GM12878 (cell line): Measurements from ENCODE around the gene DNMBP. TPM values are rescaled to one million over a fixed set of nuclear protein-coding genes. Genes with fewer than 3 reads are reported as not detected.

ENCODE experiments used
- ATAC-seq: fragments of 200-7000 bp; cut with Tn5 transposase; 3 replicates; pipeline ENCODE4 v1.9.1; 2020; ENCODE audit warnings: mild to moderate bottlenecking, moderate library complexity
- BruUV-seq: library from RNA; stranded (reverse); fragments of 400-500 nt; replicated peaks from 2 replicates; lab custom pipeline; 2021; lab: Mats Ljungman, UMichigan
- CTCF ChIA-PET: fragments of 300-600 bp; sonication (Branson Sonifier 250); formaldehyde crosslinking; extraction: SDS; loops from one replicate; lab custom pipeline; 2021; ENCODE audit warnings: inconsistent platforms; lab: Yijun Ruan, JAX
- POLR2A ChIA-PET: fragments of 350-600 bp; formaldehyde crosslinking; extraction: SDS; loops from one replicate; lab custom pipeline; 2021; ENCODE audit warnings: inconsistent platforms; lab: Charles Lee
- RAD21 ChIA-PET: fragments of 300-600 bp; sonication (Branson Sonifier 250); formaldehyde crosslinking; loops from one replicate; lab custom pipeline; 2023; ENCODE audit warnings: antibody characterized with exemption; ENCODE audit not compliant: unreplicated experiment; lab: Charles Lee
- SMC1A ChIA-PET: fragments of 300-600 bp; sonication (Branson Sonifier 250); formaldehyde crosslinking; loops from one replicate; lab custom pipeline; 2023; ENCODE audit not compliant: unreplicated experiment, uncharacterized antibody; lab: Charles Lee
- DNase-seq: peaks from one replicate; pipeline ENCODE4 v3.0.0-alpha.2; 2011; ENCODE audit warnings: low read depth, low spot score
- FAIRE-seq: peaks from 3 replicates; lab custom pipeline; 2011; peaks lifted over from hg19 to GRCh38; lab: Jason Lieb, UNC
- H2AFZ ChIP-seq: 2 replicates; pipeline ENCODE4 v1.6.0; 2011; ENCODE audit warnings: low read depth, low read length, control low read depth; ENCODE audit not compliant: control insufficient read depth
- H3K27ac ChIP-seq: 2 replicates; pipeline ENCODE4 v1.5.1; 2011; ENCODE audit warnings: control low read depth; ENCODE audit not compliant: control insufficient read depth, insufficient read depth
- H3K27me3 ChIP-seq, 2 experiments: replicated peaks in 1 of 2; 2 replicates each; pipeline versions ENCODE4 v1.6.0 to v1.6.1; 2011; ENCODE audit warnings: low read length in 1 of 2; ENCODE audit not compliant: control insufficient read depth in 2 of 2, insufficient read depth in 2 of 2
- H3K36me3 ChIP-seq, 2 experiments: 2 replicates each; pipeline ENCODE4 v1.5.1; 2011; ENCODE audit warnings: low read length in 1 of 2; ENCODE audit not compliant: control insufficient read depth in 2 of 2, insufficient read depth in 2 of 2
- H3K4me1 ChIP-seq: 2 replicates; pipeline ENCODE4 v1.6.1; 2011; ENCODE audit warnings: mild to moderate bottlenecking, low read length, moderate library complexity, mixed read lengths; ENCODE audit not compliant: control insufficient read depth, insufficient read depth
- H3K4me2 ChIP-seq: 2 replicates; pipeline ENCODE4 v1.6.0; 2011; ENCODE audit warnings: control low read depth; ENCODE audit not compliant: control insufficient read depth, insufficient read depth
- H3K4me3 ChIP-seq: fragments of 200-600 bp; sonication (generic); 2 replicates; pipeline ENCODE4 v1.5.1; 2016
- H3K79me2 ChIP-seq: 2 replicates; pipeline ENCODE4 v1.6.0; 2011; ENCODE audit warnings: low read length; ENCODE audit not compliant: control insufficient read depth, insufficient read depth
- H3K9ac ChIP-seq: 2 replicates; pipeline ENCODE4 v1.8.0; 2011; ENCODE audit warnings: low read length, control low read depth, mixed read lengths; ENCODE audit not compliant: control insufficient read depth, insufficient read depth
- H3K9me3 ChIP-seq: replicated peaks from 3 replicates; pipeline ENCODE4 v1.5.1; 2011; ENCODE audit warnings: mild to moderate bottlenecking, low read length; ENCODE audit not compliant: control insufficient read depth, insufficient read depth
- H4K20me1 ChIP-seq: 2 replicates; pipeline ENCODE4 v1.6.0; 2011; ENCODE audit not compliant: control insufficient read depth, insufficient read depth
- BHLHE40 ChIP-seq, 2 experiments: fragments of 450-650 bp in 1 of 2; IDR thresholded peaks; 2 replicates each; pipeline ENCODE4 v1.6.1; 2011 to 2017; ENCODE audit warnings: low read depth in 2 of 2, borderline replicate concordance in 1 of 2, improper control_type of control experiment in 1 of 2, low read length in 1 of 2, mild to moderate bottlenecking in 1 of 2
- CBFB ChIP-seq: IDR thresholded peaks from 2 replicates; pipeline ENCODE4 v1.6.1; 2016; ENCODE audit warnings: antibody characterized with exemption, low read depth
- CREB1 ChIP-seq: IDR thresholded peaks from 2 replicates; pipeline ENCODE4 v1.6.1; 2012; ENCODE audit warnings: low read depth, mild to moderate bottlenecking, inconsistent platforms
- EED ChIP-seq: sonication (generic); IDR thresholded peaks from 2 replicates; pipeline ENCODE4 v1.6.1; 2016; ENCODE audit warnings: antibody characterized with exemption, low read depth
- GABPA ChIP-seq: IDR thresholded peaks from 2 replicates; pipeline ENCODE4 v1.6.1; 2014; ENCODE audit warnings: antibody characterized with exemption, low read depth, mild to moderate bottlenecking, inconsistent platforms
- HSF1 ChIP-seq: fragments of 150-350 bp; IDR thresholded peaks from 2 replicates; pipeline ENCODE4 v1.6.1; 2014; ENCODE audit warnings: mild to moderate bottlenecking, low read depth, low read length
- LARP7 ChIP-seq: fragments of 450-650 bp; IDR thresholded peaks from 2 replicates; pipeline ENCODE4 v1.6.1; 2017; ENCODE audit warnings: mild to moderate bottlenecking
- NR2C1 ChIP-seq: fragments of 450-650 bp; IDR thresholded peaks from 2 replicates; pipeline ENCODE4 v1.6.1; 2017; ENCODE audit warnings: antibody characterized with exemption, mild to moderate bottlenecking, moderate library complexity
- NR2C2 ChIP-seq: IDR thresholded peaks from 2 replicates; pipeline ENCODE4 v1.6.1; 2011; ENCODE audit warnings: borderline replicate concordance, low read depth; ENCODE audit not compliant: control insufficient read depth, insufficient read length
- POLR2AphosphoS5 ChIP-seq: IDR thresholded peaks from 2 replicates; pipeline ENCODE4 v1.6.1; 2011; ENCODE audit warnings: mild to moderate bottlenecking, low read length, inconsistent platforms
- PRDM15 ChIP-seq: fragments of 450-650 bp; formaldehyde crosslinking; IDR thresholded peaks from 2 replicates; pipeline ENCODE4 v1.4.0; 2020; ENCODE audit warnings: mild to moderate bottlenecking, moderate library complexity
- RAD21 ChIP-seq: IDR thresholded peaks from 2 replicates; pipeline ENCODE4 v1.6.1; 2011; ENCODE audit warnings: mild to moderate bottlenecking, low read depth, low read length, moderate library complexity; ENCODE audit not compliant: insufficient read depth
- SP1 ChIP-seq: IDR thresholded peaks from one replicate; pipeline ENCODE4 v1.6.1; 2011; ENCODE audit warnings: low read depth, low read length
- SPI1 ChIP-seq: IDR thresholded peaks from 2 replicates; pipeline ENCODE4 v1.6.1; 2011; ENCODE audit warnings: low read depth, mild to moderate bottlenecking, low read length, moderate library complexity, borderline replicate concordance; ENCODE audit not compliant: insufficient read depth
- STAT1 ChIP-seq: fragments of 450-650 bp; conservative IDR thresholded peaks from 2 replicates; pipeline ENCODE4 v1.6.1; 2014; ENCODE audit warnings: antibody characterized with exemption, mild to moderate bottlenecking
- SUPT20H ChIP-seq: IDR thresholded peaks from 2 replicates; pipeline ENCODE4 v1.6.1; 2011; ENCODE audit warnings: low read depth, mild to moderate bottlenecking, low read length, moderate library complexity, borderline replicate concordance; ENCODE audit not compliant: control insufficient read depth
- TBL1XR1 ChIP-seq: IDR thresholded peaks from 2 replicates; pipeline ENCODE4 v1.6.1; 2012; ENCODE audit warnings: low read depth, low read length, improper control_type of control experiment
- TCF7 ChIP-seq: IDR thresholded peaks from 2 replicates; pipeline ENCODE4 v1.6.1; 2014; ENCODE audit warnings: antibody characterized with exemption, borderline replicate concordance
- WGBS: methylation state at CpG from one replicate; pipeline ENCODE4 v1.1.6; 2016; ENCODE audit warnings: low lambda C conversion rate; ENCODE audit not compliant: insufficient replicate concordance, insufficient coverage; ENCODE audit errors: missing lambda C conversion rate; 5-methylcytosine and 5-hydroxymethylcytosine counted together
- in situ Hi-C: fragments of 300-500 bp; cut with MboI; formaldehyde crosslinking; loops from 9 replicates; pipeline ENCODE4 v1.14.3; 2018; ENCODE audit warnings: mixed read lengths
- intact Hi-C: fragments of 100-400 bp; cut with micrococcal nuclease; formaldehyde crosslinking; loops from one replicate; pipeline ENCODE4 v1.14.2; 2022; ENCODE audit not compliant: unreplicated experiment
- polyA plus RNA-seq, 11 experiments: library from polyadenylated mRNA; depleted of rRNA in 4 of 11; unstranded in 6 of 11; stranded (reverse) in 5 of 11; fragments of >200 nt; fragmentation: Nextera tagmentation in 4 of 11; fragmentation: Illumina TruSeq in 1 of 11; extraction: Ambion mirVana in 4 of 11; extraction: Trizol in 1 of 11; gene quantifications; 1 replicate in 1 of 11; 2 replicates in 10 of 11; pipeline versions ENCODE4 v1.2.1 to v1.2.3, GENCODE V29; 2011 to 2016; ENCODE audit warnings: inconsistent platforms in 2 of 11, missing spikeins in 2 of 11, low read depth in 1 of 11
- total RNA-seq, 4 experiments: library from RNA; depleted of rRNA in 3 of 4; stranded (reverse); fragments of >200 nt in 3 of 4; fragmentation: Illumina TruSeq in 1 of 4; extraction: Trizol in 1 of 4; gene quantifications; 2 replicates each; pipeline versions ENCODE4 v1.2.1 to v1.2.3, GENCODE V29; 2013 to 2021

Gene DNMBP
- total and polyA plus RNA-seq, 10 of the 15 experiments (the other 5 are each of a cell fraction or from before 2014, with no cell fraction given): 7.1 to 45.0 (median 22.0) TPM

GRCh38 chr10:100020142-100020885 lies 10.6 kb upstream of the DNMBP start:
- SMC1A ChIA-PET: interaction anchor here (0.9 to 6.3 kb wide), 11 partner anchors 10 to 175 kb away, joined by 3 to 54 read pairs (median 10); partner anchors contain the start of gene DNMBP
- ATAC-seq (peak; percentile 92), FAIRE-seq (peak; percentile 84), DNase-seq (peak; percentile 87)
- POLR2A ChIA-PET: interaction anchor here (1.1 to 1.4 kb wide), 2 partner anchors 14 to 26 kb away, joined by 5 read pairs; no protein-coding TSS in a partner anchor
- Histone ChIP-seq H3K27ac (peak overlapping the region; percentile 94), H3K36me3 (no peaks in the 10 kb centered on the region), H4K20me1 (no peaks in the 10 kb centered on the region), H3K4me1 (peaks cover 29% of the 10 kb centered on the region), H3K4me3 (peak overlapping the region; percentile 41; the same call in 1 of the 2 replicates), H3K4me2 (peak overlapping the region; percentile 82), H3K9me3 (no peaks in the 10 kb centered on the region; the same call in 2 of the 3 replicates), H3K79me2 (no peaks in the 10 kb centered on the region), H3K27me3 (no peaks in the 10 kb centered on the region), H3K9ac (peak overlapping the region; percentile 66), H2AFZ (peak overlapping the region; percentile 65)
- in situ Hi-C loops: no loop called here
- CTCF ChIA-PET: interaction anchor here (1.0 to 3.0 kb wide), 12 partner anchors 9 to 174 kb away, joined by 3 to 33 read pairs (median 7); partner anchors contain the start of gene DNMBP
- RAD21 ChIA-PET: interaction anchor here (0.7 to 2.5 kb wide), 13 partner anchors 9 to 174 kb away, joined by 3 to 17 read pairs (median 5); partner anchors contain the start of gene DNMBP
- 20% methylated on average over 5 of the region's 5 CpGs for WGBS
- intact Hi-C loops: no loop called here
- no TSS peak for BruUV-seq
- TF ChIP-seq TBL1XR1 (0 out of 2 replicates have a peak, but pooled peaks have one; percentile 12), TCF7 (no peak), LARP7 (no peak), BHLHE40 (IDR thresholded peaks at IDR 0.05; ENCODE audit: borderline replicate concordance in 1 of 2, low read depth in 2 of 2, low read length in 1 of 2) (0 out of 4 replicates have a peak, but pooled peaks of 1 of the 2 experiments have one; percentile 10), CREB1 (no peak; the same call in none of the 2 replicates), SPI1 (0 out of 2 replicates have a peak, but pooled peaks have one; percentile 15), HSF1 (no peak), POLR2AphosphoS5 (peak; percentile 52; the same call in 1 of the 2 replicates), SUPT20H (no peak), SP1 (peak; percentile 16), CBFB (peak; percentile 72; the same call in 1 of the 2 replicates), STAT1 (no peak), PRDM15 (CRISPR knock-in tag) (no peak), EED (peak; percentile 95), NR2C2 (no peak), NR2C1 (no peak), RAD21 (peak; percentile 56), GABPA (no peak)
